ENCODE data around the gene TMEM167A. TPM values are rescaled to one million over a fixed set of nuclear protein-coding genes. Genes with fewer than 3 reads are reported as not detected.

The TMEM167A gene
- total RNA-seq, 2 donors from 2014 or later: 124 to 134 TPM

GRCh38 chr5:83029912-83030311 lies 47.3 kb downstream of the TMEM167A start:
- Mint-ChIP-seq H3K4me1 (peaks cover 24% of the 10 kb centered on the region), H3K27me3 (ENCODE audit: insufficient read depth) (peaks cover 6% of the 10 kb centered on the region)
- WGBS, 2 experiments (ENCODE audit: insufficient coverage in 1 of 2, insufficient read length in 1 of 2): 89 to 100% methylated on average over 1 to 2 of the region's 2 CpGs

GRCh38 chr5:83026930-83027687 lies 50.1 kb downstream of the TMEM167A start:
- H3K36me3 ChIP-seq (ENCODE audit: control insufficient read depth, insufficient read depth, low read length): no peaks in the 10 kb centered on the region
- Mint-ChIP-seq H3K4me1 (peaks cover 29% of the 10 kb centered on the region), H3K36me3 (ENCODE audit: low read depth) (no peaks in the 10 kb centered on the region), H3K4me3 (no peak overlapping the region), H3K27ac (peak overlapping the region; percentile 86), H3K27me3 (ENCODE audit: insufficient read depth) (peaks cover 6% of the 10 kb centered on the region), H3K9me3 (no peaks in the 10 kb centered on the region)
- no peak overlapping the region for H3K9ac ChIP-seq (ENCODE audit: extremely low read depth, low read length, poor library complexity, severe bottlenecking)
- WGBS, 2 experiments (ENCODE audit: insufficient coverage in 1 of 2, insufficient read length in 1 of 2): 66 to 68% methylated on average over 2 to 4 of the region's 4 CpGs
- H3K27me3 ChIP-seq (ENCODE audit: control insufficient read depth, insufficient read depth, low read length, poor library complexity, severe bottlenecking): no peaks in the 10 kb centered on the region
- H3K4me1 ChIP-seq (ENCODE audit: control insufficient read depth, insufficient read depth, low read length): peaks cover 3% of the 10 kb centered on the region
- H3K27ac ChIP-seq (ENCODE audit: low read depth, low read length): peak overlapping the region; percentile 50
- DNase-seq: peak; percentile 80
- TF ChIP-seq, protein P1, sequence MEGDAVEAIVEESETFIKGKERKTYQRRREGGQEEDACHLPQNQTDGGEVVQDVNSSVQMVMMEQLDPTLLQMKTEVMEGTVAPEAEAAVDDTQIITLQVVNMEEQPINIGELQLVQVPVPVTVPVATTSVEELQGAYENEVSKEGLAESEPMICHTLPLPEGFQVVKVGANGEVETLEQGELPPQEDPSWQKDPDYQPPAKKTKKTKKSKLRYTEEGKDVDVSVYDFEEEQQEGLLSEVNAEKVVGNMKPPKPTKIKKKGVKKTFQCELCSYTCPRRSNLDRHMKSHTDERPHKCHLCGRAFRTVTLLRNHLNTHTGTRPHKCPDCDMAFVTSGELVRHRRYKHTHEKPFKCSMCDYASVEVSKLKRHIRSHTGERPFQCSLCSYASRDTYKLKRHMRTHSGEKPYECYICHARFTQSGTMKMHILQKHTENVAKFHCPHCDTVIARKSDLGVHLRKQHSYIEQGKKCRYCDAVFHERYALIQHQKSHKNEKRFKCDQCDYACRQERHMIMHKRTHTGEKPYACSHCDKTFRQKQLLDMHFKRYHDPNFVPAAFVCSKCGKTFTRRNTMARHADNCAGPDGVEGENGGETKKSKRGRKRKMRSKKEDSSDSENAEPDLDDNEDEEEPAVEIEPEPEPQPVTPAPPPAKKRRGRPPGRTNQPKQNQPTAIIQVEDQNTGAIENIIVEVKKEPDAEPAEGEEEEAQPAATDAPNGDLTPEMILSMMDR (conservative IDR thresholded peaks at IDR 0.05): no peak
- H3K4me3 ChIP-seq (ENCODE audit: low read length): no peak overlapping the region
- H3K9me3 ChIP-seq (ENCODE audit: control insufficient read depth, low read length): no peaks in the 10 kb centered on the region

More at GRCh38 chr5:83029912-83030311, 47.3 kb downstream of the TMEM167A start:
- H3K4me3 ChIP-seq (ENCODE audit: low read length): no peak overlapping the region
- no peaks in the 10 kb centered on the region for H3K36me3 Mint-ChIP-seq (ENCODE audit: low read depth)
- no peak for DNase-seq
- no peak overlapping the region for H3K9ac ChIP-seq (ENCODE audit: extremely low read depth, low read length, poor library complexity, severe bottlenecking)
- H3K9me3 ChIP-seq (ENCODE audit: control insufficient read depth, low read length): no peaks in the 10 kb centered on the region
- H3K4me1 ChIP-seq (ENCODE audit: control insufficient read depth, insufficient read depth, low read length): no peaks in the 10 kb centered on the region
- no peaks in the 10 kb centered on the region for H3K36me3 ChIP-seq (ENCODE audit: control insufficient read depth, insufficient read depth, low read length)
- H3K27me3 ChIP-seq (ENCODE audit: control insufficient read depth, insufficient read depth, low read length, poor library complexity, severe bottlenecking): no peaks in the 10 kb centered on the region
- H3K9me3 Mint-ChIP-seq: no peaks in the 10 kb centered on the region
- TF ChIP-seq, protein P1 (conservative IDR thresholded peaks at IDR 0.05): no peak
- H3K27ac Mint-ChIP-seq: no peak overlapping the region
- no peak overlapping the region for H3K4me3 Mint-ChIP-seq
- no peak overlapping the region for H3K27ac ChIP-seq (ENCODE audit: low read depth, low read length)

DNA sequence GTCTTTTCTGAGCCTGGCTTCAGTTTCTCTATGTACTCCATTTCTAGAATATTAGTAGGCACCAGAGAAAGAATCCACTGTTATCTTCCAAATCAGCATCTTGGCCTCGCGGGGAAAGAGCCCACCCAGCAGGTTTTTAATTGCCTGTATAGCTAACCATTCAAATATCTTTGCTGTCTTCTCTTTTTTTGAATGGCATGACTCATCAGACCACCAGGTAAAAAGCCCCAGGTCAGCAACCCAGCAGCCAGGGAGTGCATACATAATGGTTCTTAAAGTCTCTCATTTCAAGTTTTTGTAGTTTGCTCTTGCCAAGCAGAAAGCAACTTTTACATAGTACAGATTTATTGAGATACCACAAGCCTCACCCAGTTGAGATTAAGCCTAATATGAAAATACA lies 50.7 kb downstream of the TMEM167A start:
- no peaks in the 10 kb centered on the region for H3K36me3 ChIP-seq (ENCODE audit: control insufficient read depth, insufficient read depth, low read length)
- Mint-ChIP-seq H3K9me3 (no peaks in the 10 kb centered on the region), H3K27me3 (ENCODE audit: insufficient read depth) (peaks cover 6% of the 10 kb centered on the region), H3K4me1 (peaks cover 34% of the 10 kb centered on the region), H3K36me3 (ENCODE audit: low read depth) (no peaks in the 10 kb centered on the region), H3K4me3 (no peak overlapping the region), H3K27ac (peak overlapping the region; percentile 86)
- H3K4me1 ChIP-seq (ENCODE audit: control insufficient read depth, insufficient read depth, low read length): peaks cover 9% of the 10 kb centered on the region
- peak; percentile 76 for DNase-seq
- H3K27me3 ChIP-seq (ENCODE audit: control insufficient read depth, insufficient read depth, low read length, poor library complexity, severe bottlenecking): no peaks in the 10 kb centered on the region
- 13% methylated on average over 2 of the region's 2 CpGs; no CpG with 5 or more reads in 1 of the 2 experiments for WGBS, 2 experiments (ENCODE audit: insufficient coverage in 1 of 2, insufficient read length in 1 of 2)
- no peak overlapping the region for H3K9ac ChIP-seq (ENCODE audit: extremely low read depth, low read length, poor library complexity, severe bottlenecking)
- no peak overlapping the region for H3K4me3 ChIP-seq (ENCODE audit: low read length)
- peak overlapping the region; percentile 50 for H3K27ac ChIP-seq (ENCODE audit: low read depth, low read length)
- TF ChIP-seq, protein P1 (conservative IDR thresholded peaks at IDR 0.05): no peak
- H3K9me3 ChIP-seq (ENCODE audit: control insufficient read depth, low read length): no peaks in the 10 kb centered on the region
